GM12878 (cell line): Measurements from ENCODE around the gene ANO6. TPM values are rescaled to one million over a fixed set of nuclear protein-coding genes. Genes with fewer than 3 reads are reported as not detected.

Source experiments
- ATAC-seq: fragments of 200-7000 bp; cut with Tn5 transposase; 3 replicates; pipeline ENCODE4 v1.9.1; 2020; ENCODE audit warnings: mild to moderate bottlenecking, moderate library complexity
- BruUV-seq: library from RNA; stranded (reverse); fragments of 400-500 nt; replicated peaks from 2 replicates; lab custom pipeline; 2021; lab: Mats Ljungman, UMichigan
- CTCF ChIA-PET: fragments of 300-600 bp; sonication (Branson Sonifier 250); formaldehyde crosslinking; extraction: SDS; loops from one replicate; lab custom pipeline; 2021; ENCODE audit warnings: inconsistent platforms; lab: Yijun Ruan, JAX
- POLR2A ChIA-PET: fragments of 350-600 bp; formaldehyde crosslinking; extraction: SDS; loops from one replicate; lab custom pipeline; 2021; ENCODE audit warnings: inconsistent platforms; lab: Charles Lee
- RAD21 ChIA-PET: fragments of 300-600 bp; sonication (Branson Sonifier 250); formaldehyde crosslinking; loops from one replicate; lab custom pipeline; 2023; ENCODE audit warnings: antibody characterized with exemption; ENCODE audit not compliant: unreplicated experiment; lab: Charles Lee
- SMC1A ChIA-PET: fragments of 300-600 bp; sonication (Branson Sonifier 250); formaldehyde crosslinking; loops from one replicate; lab custom pipeline; 2023; ENCODE audit not compliant: unreplicated experiment, uncharacterized antibody; lab: Charles Lee
- DNase-seq: peaks from one replicate; pipeline ENCODE4 v3.0.0-alpha.2; 2011; ENCODE audit warnings: low read depth, low spot score
- FAIRE-seq: peaks from 3 replicates; lab custom pipeline; 2011; peaks lifted over from hg19 to GRCh38; lab: Jason Lieb, UNC
- H2AFZ ChIP-seq: 2 replicates; pipeline ENCODE4 v1.6.0; 2011; ENCODE audit warnings: low read depth, low read length, control low read depth; ENCODE audit not compliant: control insufficient read depth
- H3K27ac ChIP-seq: 2 replicates; pipeline ENCODE4 v1.5.1; 2011; ENCODE audit warnings: control low read depth; ENCODE audit not compliant: control insufficient read depth, insufficient read depth
- H3K27me3 ChIP-seq, 2 experiments: replicated peaks in 1 of 2; 2 replicates each; pipeline versions ENCODE4 v1.6.0 to v1.6.1; 2011; ENCODE audit warnings: low read length in 1 of 2; ENCODE audit not compliant: control insufficient read depth in 2 of 2, insufficient read depth in 2 of 2
- H3K36me3 ChIP-seq, 2 experiments: 2 replicates each; pipeline ENCODE4 v1.5.1; 2011; ENCODE audit warnings: low read length in 1 of 2; ENCODE audit not compliant: control insufficient read depth in 2 of 2, insufficient read depth in 2 of 2
- H3K4me1 ChIP-seq: 2 replicates; pipeline ENCODE4 v1.6.1; 2011; ENCODE audit warnings: mild to moderate bottlenecking, low read length, moderate library complexity, mixed read lengths; ENCODE audit not compliant: control insufficient read depth, insufficient read depth
- H3K4me2 ChIP-seq: 2 replicates; pipeline ENCODE4 v1.6.0; 2011; ENCODE audit warnings: control low read depth; ENCODE audit not compliant: control insufficient read depth, insufficient read depth
- H3K4me3 ChIP-seq: fragments of 200-600 bp; sonication (generic); 2 replicates; pipeline ENCODE4 v1.5.1; 2016
- H3K79me2 ChIP-seq: 2 replicates; pipeline ENCODE4 v1.6.0; 2011; ENCODE audit warnings: low read length; ENCODE audit not compliant: control insufficient read depth, insufficient read depth
- H3K9ac ChIP-seq: 2 replicates; pipeline ENCODE4 v1.8.0; 2011; ENCODE audit warnings: low read length, control low read depth, mixed read lengths; ENCODE audit not compliant: control insufficient read depth, insufficient read depth
- H3K9me3 ChIP-seq: replicated peaks from 3 replicates; pipeline ENCODE4 v1.5.1; 2011; ENCODE audit warnings: mild to moderate bottlenecking, low read length; ENCODE audit not compliant: control insufficient read depth, insufficient read depth
- H4K20me1 ChIP-seq: 2 replicates; pipeline ENCODE4 v1.6.0; 2011; ENCODE audit not compliant: control insufficient read depth, insufficient read depth
- CEBPZ ChIP-seq: fragments of 150-350 bp; IDR thresholded peaks from 2 replicates; pipeline ENCODE4 v1.6.1; 2016; ENCODE audit warnings: low read depth, low read length
- GABPA ChIP-seq: IDR thresholded peaks from 2 replicates; pipeline ENCODE4 v1.6.1; 2014; ENCODE audit warnings: antibody characterized with exemption, low read depth, mild to moderate bottlenecking, inconsistent platforms
- IRF4 ChIP-seq: IDR thresholded peaks from 2 replicates; pipeline ENCODE4 v1.6.1; 2011; ENCODE audit warnings: low read depth, low read length
- KAT2A ChIP-seq: conservative IDR thresholded peaks from 2 replicates; pipeline ENCODE4 v1.6.1; 2011; ENCODE audit warnings: low read depth, low read length; ENCODE audit not compliant: control insufficient read depth
- NFIC ChIP-seq: IDR thresholded peaks from 2 replicates; pipeline ENCODE4 v1.6.1; 2012; ENCODE audit warnings: low read depth, mild to moderate bottlenecking, inconsistent platforms, low read length, moderate library complexity
- POU2F2 ChIP-seq: IDR thresholded peaks from 3 replicates; pipeline ENCODE4 v1.6.1; 2011; ENCODE audit warnings: low read depth, mild to moderate bottlenecking, low read length, borderline replicate concordance
- SIN3A ChIP-seq: IDR thresholded peaks from 2 replicates; pipeline ENCODE4 v1.6.1; 2012; ENCODE audit warnings: low read depth, low read length, improper control_type of control experiment
- SREBF1 ChIP-seq: IDR thresholded peaks from 2 replicates; pipeline ENCODE4 v1.6.1; 2012; ENCODE audit warnings: mild to moderate bottlenecking, low read length
- TARDBP ChIP-seq: IDR thresholded peaks from 2 replicates; pipeline ENCODE4 v1.6.1; 2016; ENCODE audit warnings: borderline replicate concordance
- WGBS: methylation state at CpG from one replicate; pipeline ENCODE4 v1.1.6; 2016; ENCODE audit warnings: low lambda C conversion rate; ENCODE audit not compliant: insufficient replicate concordance, insufficient coverage; ENCODE audit errors: missing lambda C conversion rate; 5-methylcytosine and 5-hydroxymethylcytosine counted together
- in situ Hi-C: fragments of 300-500 bp; cut with MboI; formaldehyde crosslinking; loops from 9 replicates; pipeline ENCODE4 v1.14.3; 2018; ENCODE audit warnings: mixed read lengths
- intact Hi-C: fragments of 100-400 bp; cut with micrococcal nuclease; formaldehyde crosslinking; loops from one replicate; pipeline ENCODE4 v1.14.2; 2022; ENCODE audit not compliant: unreplicated experiment
- polyA plus RNA-seq, 11 experiments: library from polyadenylated mRNA; depleted of rRNA in 4 of 11; unstranded in 6 of 11; stranded (reverse) in 5 of 11; fragments of >200 nt; fragmentation: Nextera tagmentation in 4 of 11; fragmentation: Illumina TruSeq in 1 of 11; extraction: Ambion mirVana in 4 of 11; extraction: Trizol in 1 of 11; gene quantifications; 1 replicate in 1 of 11; 2 replicates in 10 of 11; pipeline versions ENCODE4 v1.2.1 to v1.2.3, GENCODE V29; 2011 to 2016; ENCODE audit warnings: inconsistent platforms in 2 of 11, missing spikeins in 2 of 11, low read depth in 1 of 11
- total RNA-seq, 4 experiments: library from RNA; depleted of rRNA in 3 of 4; stranded (reverse); fragments of >200 nt in 3 of 4; fragmentation: Illumina TruSeq in 1 of 4; extraction: Trizol in 1 of 4; gene quantifications; 2 replicates each; pipeline versions ENCODE4 v1.2.1 to v1.2.3, GENCODE V29; 2013 to 2021
- TF ChIP-seq, protein P1 (sequence below): fragments of 450-650 bp; IDR thresholded peaks from 2 replicates; pipeline ENCODE4 v1.6.1; 2017; ENCODE audit warnings: borderline replicate concordance
- TF ChIP-seq, protein P2 (sequence below): IDR thresholded peaks from 2 replicates; pipeline ENCODE4 v1.6.1; 2012; ENCODE audit warnings: low read depth, low read length, improper control_type of control experiment

ANO6 gene
- total and polyA plus RNA-seq, 10 of the 15 experiments (the other 5 are each of a cell fraction or from before 2014, with no cell fraction given), result 4.6 to 30.3 (median 26.0) TPM

GRCh38 chr12:45336331-45336730 is 120.4 kb downstream of the ANO6 start:
- TF ChIP-seq NFIC (no peak), SIN3A (no peak), SREBF1 (no peak), KAT2A (no peak), GABPA (no peak), IRF4 (no peak), TARDBP (no peak), CEBPZ (no peak), POU2F2 (no peak)
- TF ChIP-seq, protein P1, sequence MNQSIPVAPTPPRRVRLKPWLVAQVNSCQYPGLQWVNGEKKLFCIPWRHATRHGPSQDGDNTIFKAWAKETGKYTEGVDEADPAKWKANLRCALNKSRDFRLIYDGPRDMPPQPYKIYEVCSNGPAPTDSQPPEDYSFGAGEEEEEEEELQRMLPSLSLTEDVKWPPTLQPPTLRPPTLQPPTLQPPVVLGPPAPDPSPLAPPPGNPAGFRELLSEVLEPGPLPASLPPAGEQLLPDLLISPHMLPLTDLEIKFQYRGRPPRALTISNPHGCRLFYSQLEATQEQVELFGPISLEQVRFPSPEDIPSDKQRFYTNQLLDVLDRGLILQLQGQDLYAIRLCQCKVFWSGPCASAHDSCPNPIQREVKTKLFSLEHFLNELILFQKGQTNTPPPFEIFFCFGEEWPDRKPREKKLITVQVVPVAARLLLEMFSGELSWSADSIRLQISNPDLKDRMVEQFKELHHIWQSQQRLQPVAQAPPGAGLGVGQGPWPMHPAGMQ, result no peak
- TF ChIP-seq, protein P2, sequence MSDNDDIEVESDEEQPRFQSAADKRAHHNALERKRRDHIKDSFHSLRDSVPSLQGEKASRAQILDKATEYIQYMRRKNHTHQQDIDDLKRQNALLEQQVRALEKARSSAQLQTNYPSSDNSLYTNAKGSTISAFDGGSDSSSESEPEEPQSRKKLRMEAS, result no peak
- Histone ChIP-seq H3K4me1 (no peaks in the 10 kb centered on the region), H3K4me2 (no peak overlapping the region), H2AFZ (no peak overlapping the region), H3K9me3 (no peaks in the 10 kb centered on the region), H3K36me3 (no peaks in the 10 kb centered on the region), H3K9ac (no peak overlapping the region), H3K27ac (no peak overlapping the region), H3K27me3 (no peaks in the 10 kb centered on the region), H4K20me1 (no peaks in the 10 kb centered on the region), H3K79me2 (no peaks in the 10 kb centered on the region), H3K4me3 (no peak overlapping the region)
- no TSS peak for BruUV-seq
- ATAC-seq (no peak), FAIRE-seq (no peak), DNase-seq (no peak)
- intact Hi-C loops (no loop called here), in situ Hi-C loops (no loop called here)
- WGBS, result 100% methylated on average over 2 of the region's 2 CpGs
- ChIA-PET SMC1A (interaction anchor here (0.5 to 2.0 kb wide), 7 partner anchors 9 to 121 kb away, joined by 3 to 7 read pairs (median 3); partner anchors contain the start of gene ANO6), POLR2A (no interaction called here), CTCF (interaction anchor here (0.6 to 1.3 kb wide), 2 partner anchors 12 to 166 kb away, joined by 3 read pairs; no protein-coding TSS in a partner anchor), RAD21 (no interaction called here)
